GM19043 (cell line): Measurements from ENCODE around the gene LCE4A.

ENCODE experiments used
- ATAC-seq: cut with Tn5 transposase; IDR thresholded peaks from one replicate; pipeline ENCODE4 v1.9.1; 2021; ENCODE audit warnings: low read depth; ENCODE audit not compliant: unreplicated experiment

Gene LCE4A

GRCh38 chr1:152745289-152745704 lies 37.3 kb downstream of the LCE4A start:
- ATAC-seq: no peak

- ATAC-seq: no peak
These were observed 37.9 kb downstream of the LCE4A start for GRCh38 chr1:152745765-152746444.

GRCh38 chr1:152747831-152748230 lies 39.9 kb downstream of the LCE4A start:
- ATAC-seq: no peak

- no peak for ATAC-seq
These were observed 44.3 kb downstream of the LCE4A start for GRCh38 chr1:152752225-152752624.

GRCh38 chr1:152753586-152753985 lies 45.6 kb downstream of the LCE4A start:
- no peak for ATAC-seq

GRCh38 chr1:152756872-152757271 lies 48.9 kb downstream of the LCE4A start:
- no peak for ATAC-seq

- ATAC-seq: no peak
These were observed 49.8 kb downstream of the LCE4A start, which contains the start of gene KPRP for GRCh38 chr1:152757747-152758146. TSS of gene KPRP (plus strand) at chr1:152758025. CDS start at chr1:152759589, 1,564 bp downstream.

GRCh38 chr1:152758636-152759035 lies 50.7 kb downstream of the LCE4A start:
- ATAC-seq: no peak
